Body of pancreas (tissue), 2 donors: ENCODE measurements around the gene CRYM. TPM values are rescaled to one million over a fixed set of nuclear protein-coding genes. Genes with fewer than 3 reads are reported as not detected.

ENCODE experiments used
- total RNA-seq, 2 donors: library from RNA; depleted of rRNA; stranded (reverse); fragments of >200 nt; gene quantifications; one replicate each; pipeline ENCODE4 v1.1.0, GENCODE V29; 2016

Gene CRYM
- total RNA-seq, 2 donors from 2014 or later = 0.78 TPM; not detected in 1

Other genes with a start within 250 kb of the CRYM start
- not detected for gene DNAH3, start 127.4 kb downstream of the CRYM start, total RNA-seq
- 10 to 100 TPM in 1 of 2 donors, 1 to 10 TPM in 1; 4.9 to 32.4 TPM for gene LDAF1, start 119.6 kb downstream of the CRYM start, total RNA-seq
- not detected for gene ZP2, start 66.7 kb downstream of the CRYM start, total RNA-seq
- gene ANKS4B, start 44.6 kb downstream of the CRYM start, total RNA-seq = under 1 TPM in 1 of 2 donors, not detected in 1; 0.78 TPM